Uterus (tissue), 4 donors: ENCODE measurements around the gene DRAP1. TPM values are rescaled to one million over a fixed set of nuclear protein-coding genes. Genes with fewer than 3 reads are reported as not detected.
"Not testable (repeated sequence)": the region's sequence is repeated elsewhere in the genome, so short reads cannot be mapped to it uniquely, and the experiment has no call there.

Experiments used
- DNase-seq, 2 donors: peaks; one replicate each; pipeline ENCODE4 v3.0.0-alpha.2; 2019 to 2020
- H3K27ac ChIP-seq, 2 donors: fragments of 200-600 bp; sonication (generic); 1 replicate in 1 of 2; 2 replicates in 1 of 2; pipeline ENCODE4 v1.5.1; 2016 to 2018
- H3K27me3 ChIP-seq, 2 donors: fragments of 200-600 bp; sonication (generic); one replicate each; pipeline ENCODE4 v1.5.1; 2018 to 2019; ENCODE audit warnings: control low read depth in 1 of 2
- H3K36me3 ChIP-seq, 2 donors: fragments of 200-600 bp; sonication (generic); one replicate each; pipeline ENCODE4 v1.5.1; 2019; ENCODE audit warnings: control low read depth in 1 of 2
- H3K4me1 ChIP-seq, 2 donors: fragments of 200-600 bp; sonication (generic); one replicate each; pipeline ENCODE4 v1.5.1; 2018 to 2019; ENCODE audit warnings: control low read depth in 1 of 2
- H3K4me3 ChIP-seq, 2 donors: fragments of 200-600 bp; sonication (generic); 1 replicate in 1 of 2; 2 replicates in 1 of 2; pipeline ENCODE4 v1.5.1; 2018 to 2019; ENCODE audit warnings: mild to moderate bottlenecking in 1 of 2
- H3K9me3 ChIP-seq, 2 donors: fragments of 200-600 bp; sonication (generic); one replicate each; pipeline ENCODE4 v1.5.1; 2019; ENCODE audit warnings: control low read depth in 1 of 2
- CTCF ChIP-seq, 4 experiments: fragments of 200-600 bp in 2 of 4; fragments of 450-650 bp in 2 of 4; sonication (generic) in 2 of 4; IDR thresholded peaks; one replicate each; pipeline ENCODE4 v1.5.1; 2016 to 2019; ENCODE audit warnings: antibody characterized with exemption in 4 of 4, mild to moderate bottlenecking in 2 of 4, moderate library complexity in 1 of 4
- POLR2A ChIP-seq, 2 donors: fragments of 450-650 bp; IDR thresholded peaks; one replicate each; pipeline ENCODE4 v1.6.1; 2016; ENCODE audit warnings: antibody characterized with exemption in 2 of 2, mild to moderate bottlenecking in 1 of 2, moderate library complexity in 1 of 2
- intact Hi-C: fragments of 100-400 bp; cut with DNase I; formaldehyde crosslinking; loops from one replicate; pipeline ENCODE4 v1.15.1; 2023; ENCODE audit warnings: low total_unique reads
- total RNA-seq, 4 donors: library from RNA; depleted of rRNA in 3 of 4; stranded (reverse); fragments of >200 nt in 3 of 4; gene quantifications; one replicate each; pipeline versions ENCODE4 v1.1.0 to v1.2.4, GENCODE V29; 2014 to 2023
- donor health status: DM: yes; HTN: yes; CAD: no.

DRAP1 gene
- total RNA-seq, 4 donors from 2014 or later = 9.2 to 83.0 (median 60.6) TPM

DNA sequence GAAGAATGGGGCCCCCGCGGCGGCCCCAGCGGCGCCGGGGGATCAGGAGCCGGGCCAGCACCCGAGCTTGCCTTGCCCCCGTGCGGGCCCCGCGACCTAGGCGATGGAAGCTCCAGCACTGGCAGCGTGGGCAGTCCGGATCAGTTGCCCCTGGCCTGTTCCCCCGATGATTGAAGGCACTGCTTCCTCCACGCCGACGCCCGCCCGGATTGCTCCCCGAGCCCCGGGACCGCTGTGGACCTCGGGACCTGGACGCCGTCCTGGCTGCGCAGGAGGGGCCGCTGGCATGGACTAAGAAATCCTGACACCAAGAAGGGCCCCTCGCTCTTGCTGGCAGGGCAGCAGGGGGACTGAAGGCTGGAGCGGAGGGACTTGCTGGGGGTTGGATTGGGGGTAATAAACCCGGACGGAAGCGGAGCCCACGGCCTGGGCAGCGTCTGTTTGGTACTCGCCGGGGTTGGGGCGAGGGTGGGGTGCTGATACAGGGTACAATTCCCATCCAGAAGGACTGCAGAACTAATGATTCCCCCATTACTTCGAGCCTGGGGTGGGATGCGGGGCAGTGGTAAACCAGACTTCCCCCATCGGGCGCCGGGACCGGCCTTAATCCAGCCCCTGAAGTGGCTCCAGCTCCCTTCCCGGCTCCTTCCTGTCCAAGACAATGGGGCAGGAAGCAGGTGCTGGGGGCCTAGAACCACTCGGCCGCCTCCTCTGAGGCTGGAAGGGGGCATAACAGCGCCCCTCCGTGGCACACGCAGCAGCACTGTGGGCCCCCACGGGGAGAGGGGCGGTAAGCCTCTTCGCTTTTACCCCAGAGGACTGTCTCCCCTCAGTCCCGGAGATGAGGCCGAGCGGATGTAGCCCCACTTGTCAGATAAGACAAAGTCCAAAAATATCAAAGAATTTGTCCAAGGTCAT is 27.7 kb upstream of the DRAP1 start:
- peak in 1 of 2 donors; percentile 59 for DNase-seq
- Histone ChIP-seq H3K9me3 (no peaks in the 10 kb centered on the region), H3K36me3 (no peaks in the 10 kb centered on the region), H3K4me3 (peak overlapping the region; percentile 80 to 81), H3K27ac (peak overlapping the region; percentile 96 to 97), H3K27me3 (no peaks in the 10 kb centered on the region), H3K4me1 (peaks cover 4 to 21% of the 10 kb centered on the region in 2 donors)
- TF ChIP-seq CTCF (IDR thresholded peaks at IDR 0.05) (peak in 2 of 4 experiments; percentile 17 to 48), POLR2A (IDR thresholded peaks at IDR 0.05) (no peak)
- intact Hi-C loops = no loop called here

DNA sequence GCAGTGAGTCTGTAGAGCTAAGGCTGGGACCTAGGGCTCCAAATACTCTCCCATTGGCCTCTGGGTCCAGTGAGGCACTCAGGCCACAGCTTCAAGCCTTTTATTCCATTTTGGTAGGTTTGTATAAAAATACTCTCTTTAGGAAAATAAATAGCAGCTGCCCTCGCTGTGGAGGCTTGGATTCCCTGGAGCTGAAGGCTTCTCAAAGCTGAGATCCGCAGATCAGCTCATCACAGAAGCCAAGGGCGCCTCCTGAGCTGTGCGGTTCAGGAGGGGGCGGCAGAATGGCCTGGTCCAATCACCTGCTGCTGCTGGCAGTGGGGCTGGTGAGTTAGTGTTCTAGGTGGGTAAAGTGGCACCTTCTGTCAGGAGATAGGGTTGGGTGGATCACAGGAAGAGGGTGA is 27.1 kb upstream of the DRAP1 start:
- peaks cover 4 to 20% of the 10 kb centered on the region in 2 donors for H3K4me1 ChIP-seq
- peak overlapping the region; percentile 80 to 81 for H3K4me3 ChIP-seq
- H3K9me3 ChIP-seq, H3K27me3 ChIP-seq, DNase-seq, intact Hi-C loops, H3K36me3 ChIP-seq: not testable (repeated sequence)
- peak overlapping the region; percentile 96 to 97 for H3K27ac ChIP-seq

DNA sequence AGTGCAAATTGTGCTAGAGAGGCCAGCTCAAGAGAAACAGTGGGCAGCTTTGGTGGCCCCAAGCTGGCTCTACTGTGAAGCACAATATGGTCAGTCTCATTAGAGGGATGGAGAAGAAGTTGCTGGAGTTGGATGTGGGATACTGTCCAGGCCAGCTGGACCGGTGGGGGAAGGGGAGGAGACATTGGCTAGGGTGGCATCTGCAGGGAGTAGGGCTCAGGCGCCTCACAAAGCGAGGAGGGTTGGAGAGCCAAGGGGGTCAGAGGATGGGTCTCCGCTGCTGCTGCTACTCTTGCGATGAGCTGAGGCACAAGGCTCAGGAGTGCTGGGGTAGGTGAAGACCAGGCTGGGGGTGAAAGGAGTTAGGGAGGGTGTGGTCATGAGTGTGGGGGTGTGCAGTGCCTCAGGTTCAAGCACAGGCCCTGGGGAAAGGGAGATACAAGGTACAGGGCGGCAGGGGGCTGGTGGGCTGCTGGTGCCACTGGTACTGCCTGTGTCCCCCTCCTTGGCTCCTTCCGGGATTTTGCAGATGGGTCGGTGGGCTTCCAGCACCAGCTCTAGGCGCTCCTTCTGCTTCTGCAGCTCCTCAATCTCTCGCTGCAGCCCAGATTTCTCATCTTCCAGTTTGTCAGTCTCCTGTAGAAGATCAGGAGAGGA is 26.4 kb upstream of the DRAP1 start:
- peak in 1 of 2 donors; percentile 17 for DNase-seq

GRCh38 chr11:65894034-65894591 is 25.1 kb upstream of the DRAP1 start:
- TF ChIP-seq CTCF (IDR thresholded peaks at IDR 0.05) (no peak), POLR2A (IDR thresholded peaks at IDR 0.05) (no peak)
- Histone ChIP-seq H3K36me3 (no peaks in the 10 kb centered on the region), H3K27me3 (peaks cover 0 to 5% of the 10 kb centered on the region in 2 donors), H3K27ac (peak overlapping the region; percentile 96 to 97), H3K9me3 (no peaks in the 10 kb centered on the region), H3K4me3 (no peak overlapping the region), H3K4me1 (peaks cover 0 to 12% of the 10 kb centered on the region in 2 donors)
- intact Hi-C loops = no loop called here
- DNase-seq = peak in 1 of 2 donors; percentile 39

More for the DNA sequence above, 26.4 kb upstream of the DRAP1 start:
- Histone ChIP-seq H3K27ac (peak overlapping the region; percentile 96 to 97), H3K27me3 (no peaks in the 10 kb centered on the region), H3K4me1 (peaks cover 0 to 13% of the 10 kb centered on the region in 2 donors), H3K4me3 (no peak overlapping the region), H3K36me3 (no peaks in the 10 kb centered on the region), H3K9me3 (no peaks in the 10 kb centered on the region)
- intact Hi-C loops = no loop called here
- TF ChIP-seq CTCF (IDR thresholded peaks at IDR 0.05) (no peak), POLR2A (IDR thresholded peaks at IDR 0.05) (no peak)

- H3K36me3 ChIP-seq = no peaks in the 10 kb centered on the region
Measured at GRCh38 chr11:65895482-65895981, 23.7 kb upstream of the DRAP1 start.

More at GRCh38 chr11:65895482-65895981, 23.7 kb upstream of the DRAP1 start:
- peaks cover 0 to 17% of the 10 kb centered on the region in 2 donors for H3K27me3 ChIP-seq
- H3K27ac ChIP-seq = no peak overlapping the region
- peaks cover 7 to 17% of the 10 kb centered on the region in 2 donors for H3K4me1 ChIP-seq
- H3K4me3 ChIP-seq = no peak overlapping the region
- no peak for TF ChIP-seq CTCF (IDR thresholded peaks at IDR 0.05)
- no peak for TF ChIP-seq POLR2A (IDR thresholded peaks at IDR 0.05)
- no peak for DNase-seq
- H3K9me3 ChIP-seq = no peaks in the 10 kb centered on the region
- intact Hi-C loops = no loop called here
